ENCODE measurements around the gene RNF145. TPM values are rescaled to one million over a fixed set of nuclear protein-coding genes. Genes with fewer than 3 reads are reported as not detected.
A peak's percentile ranks its signal among the peaks of the same experiment; 100 is the strongest.
"Not testable (repeated sequence)": the region's sequence is repeated elsewhere in the genome, so short reads cannot be mapped to it uniquely, and the experiment has no call there.

RNF145 gene
- total RNA-seq, 1 experiment from 2014 or later: 122 TPM

DNA sequence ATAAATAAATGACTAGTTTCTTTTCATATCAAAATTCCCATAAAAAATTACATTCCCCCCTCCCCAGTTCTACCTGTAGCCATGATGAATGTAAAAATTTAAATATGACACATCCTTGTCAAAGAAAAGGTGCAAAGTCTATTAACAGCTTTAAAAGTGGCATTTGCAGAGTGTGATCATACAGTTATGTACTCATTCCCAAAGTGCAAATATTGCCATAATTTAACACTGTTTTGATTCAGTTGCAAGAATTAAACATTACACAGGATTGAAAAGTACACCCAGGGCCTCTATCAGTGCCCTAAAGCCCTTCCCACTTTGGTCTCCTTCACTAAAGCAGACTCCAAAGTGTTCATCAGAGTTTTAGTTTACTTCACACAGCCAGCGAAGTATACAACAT is 51.8 kb downstream of the RNF145 start:
- no peak for DNase-seq (ENCODE audit: low spot score)

DNA sequence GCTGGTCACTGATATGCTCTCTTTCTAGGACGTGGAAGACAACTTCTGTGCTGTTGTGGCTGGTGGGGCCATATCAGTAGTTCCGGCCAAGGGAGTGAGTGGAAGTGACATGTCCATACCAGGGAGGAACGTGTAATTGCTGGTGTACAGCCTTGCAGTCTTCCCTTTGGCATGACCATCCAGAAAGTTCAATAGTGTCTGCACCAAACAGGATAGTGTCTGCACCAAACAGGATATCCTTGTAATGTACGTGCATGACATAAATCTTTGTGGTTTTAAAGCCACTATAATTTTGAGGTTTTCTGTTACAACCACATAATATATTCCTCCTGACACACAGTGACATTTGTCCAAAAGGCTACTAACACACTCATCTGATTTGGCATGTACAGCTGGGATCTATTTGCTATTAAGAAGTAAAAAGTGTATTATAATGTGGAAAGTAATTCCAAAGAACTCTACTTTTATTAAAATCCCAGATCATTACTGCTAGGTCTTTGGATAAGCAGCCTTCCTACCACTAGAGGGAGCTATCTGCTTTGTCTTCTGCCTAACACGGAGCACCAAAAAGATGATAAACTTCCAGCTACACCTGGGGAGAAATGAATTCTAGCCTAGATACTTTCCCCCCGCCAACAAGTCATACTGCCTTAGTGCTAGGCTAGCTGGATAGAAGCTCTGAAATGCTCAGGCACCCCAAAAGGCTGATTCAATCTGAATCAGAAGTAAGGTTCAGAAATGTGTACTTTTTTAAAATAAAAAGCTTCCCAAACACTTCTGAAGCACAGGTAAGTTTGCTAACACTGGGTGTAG is 52.7 kb downstream of the RNF145 start:
- peak; percentile 74 for DNase-seq (ENCODE audit: low spot score)

DNA sequence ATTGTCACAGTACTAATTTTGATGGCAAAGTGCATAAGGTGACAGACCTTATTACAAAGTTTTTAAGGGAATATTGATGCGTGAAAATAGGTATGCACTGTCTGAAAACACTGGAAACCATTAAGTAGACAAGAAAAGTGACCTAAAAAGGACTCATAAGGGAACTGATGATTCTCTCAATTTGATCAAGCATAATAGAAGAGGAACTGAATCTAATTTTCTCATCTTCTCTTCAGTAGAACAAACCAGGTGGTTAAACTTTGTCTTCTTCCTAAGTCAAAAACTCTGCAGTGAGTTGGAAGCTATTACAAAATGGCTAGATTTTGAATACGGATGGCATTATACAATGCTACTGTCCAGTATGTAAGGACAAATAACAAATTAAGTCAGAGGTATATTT is 53.4 kb downstream of the RNF145 start:
- no peak for DNase-seq (ENCODE audit: low spot score)

DNA sequence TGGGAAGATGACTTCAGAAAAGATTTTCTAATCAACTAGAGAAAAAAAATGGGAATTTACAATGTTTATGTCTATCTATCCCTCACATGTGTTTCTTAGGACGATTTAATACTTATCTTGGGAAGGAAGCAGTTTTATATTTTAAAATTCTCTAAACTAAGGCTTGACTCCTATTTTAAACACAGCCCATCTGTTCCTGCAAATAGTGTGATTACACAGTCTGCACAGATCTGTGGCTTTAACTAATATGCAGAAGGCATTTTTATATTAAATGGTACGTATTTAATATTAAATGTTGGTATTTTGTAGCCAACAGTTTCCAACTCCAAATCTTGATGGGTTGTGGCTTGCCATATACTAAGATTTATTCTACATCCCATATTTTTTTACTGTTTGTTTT is 56.5 kb downstream of the RNF145 start:
- DNase-seq (ENCODE audit: low spot score): no peak

DNA sequence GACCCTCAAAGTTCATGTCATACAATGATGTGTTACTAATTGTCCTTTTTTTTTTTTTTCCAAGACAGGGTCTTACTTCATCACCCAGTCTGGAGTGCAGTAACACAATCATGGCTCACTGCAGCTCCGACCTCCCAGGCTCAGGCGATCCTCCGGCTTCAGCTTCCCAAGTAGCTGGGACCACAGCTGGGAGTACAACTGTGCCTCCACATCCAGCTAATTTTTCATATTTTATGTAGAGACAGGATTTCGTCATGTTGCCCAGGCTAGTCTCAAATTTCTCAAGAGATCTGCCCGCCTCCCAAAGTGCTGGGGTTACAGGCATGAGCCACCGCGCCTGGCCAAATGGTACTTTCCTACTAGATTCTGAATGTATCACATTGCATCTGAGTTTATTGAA is 60.3 kb downstream of the RNF145 start:
- DNase-seq (ENCODE audit: low spot score): no peak

DNA sequence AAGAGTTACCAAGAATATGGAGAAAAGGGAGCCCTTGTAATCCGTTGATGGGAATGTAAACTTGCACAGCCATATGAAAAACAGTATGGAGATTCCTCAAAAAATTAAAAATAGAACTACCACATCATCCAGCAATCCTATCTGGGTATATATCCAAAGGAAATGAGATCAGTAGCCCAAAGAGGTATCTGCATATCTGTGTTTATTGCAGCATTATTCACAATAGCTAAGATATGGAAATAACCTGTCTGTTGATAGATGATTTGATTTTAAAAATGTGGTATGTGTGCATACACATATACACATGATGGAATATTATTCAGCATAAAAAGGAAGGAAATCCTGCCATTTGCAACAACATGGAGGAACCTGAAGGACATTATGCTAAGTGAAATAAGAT is 61.4 kb downstream of the RNF145 start:
- no peak for DNase-seq (ENCODE audit: low spot score)

DNA sequence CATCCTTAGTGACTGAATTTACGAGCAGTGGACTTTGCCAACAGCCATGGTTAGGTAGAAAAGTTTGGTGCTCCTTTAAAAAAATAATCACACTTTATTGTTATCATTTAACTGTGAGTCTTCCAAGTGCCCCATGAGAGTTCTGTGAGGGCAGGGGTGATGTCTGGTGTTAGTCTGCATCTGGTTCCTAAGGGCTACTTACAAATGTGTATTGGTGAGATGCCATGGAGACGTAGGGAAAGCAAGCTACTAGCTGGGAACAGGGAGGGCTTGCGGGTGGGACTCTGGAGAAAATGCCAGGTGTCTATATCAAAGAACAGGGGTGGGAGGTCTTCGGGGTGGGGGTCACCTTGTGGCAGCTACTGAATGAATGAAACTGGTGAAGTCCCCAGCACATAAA is 62.5 kb downstream of the RNF145 start:
- DNase-seq (ENCODE audit: low spot score): no peak

DNA sequence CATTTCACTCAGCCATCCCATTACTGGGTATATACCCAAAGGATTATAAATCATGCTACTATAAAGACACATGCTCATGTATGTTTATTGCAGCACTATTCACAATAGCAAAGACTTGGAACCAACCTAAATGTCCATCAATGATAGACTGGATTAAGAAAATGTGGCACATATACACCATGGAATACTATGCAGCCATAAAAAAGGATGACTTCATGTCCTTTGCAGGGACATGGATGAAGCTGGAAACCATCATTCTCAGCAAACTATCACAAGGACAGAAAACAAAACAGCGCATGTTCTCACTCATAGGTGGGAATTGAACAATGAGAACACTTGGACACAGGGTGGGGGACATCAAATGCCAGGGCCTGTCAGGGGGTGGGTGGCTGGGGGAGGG is 64.2 kb downstream of the RNF145 start:
- DNase-seq (ENCODE audit: low spot score): not testable (repeated sequence)

DNA sequence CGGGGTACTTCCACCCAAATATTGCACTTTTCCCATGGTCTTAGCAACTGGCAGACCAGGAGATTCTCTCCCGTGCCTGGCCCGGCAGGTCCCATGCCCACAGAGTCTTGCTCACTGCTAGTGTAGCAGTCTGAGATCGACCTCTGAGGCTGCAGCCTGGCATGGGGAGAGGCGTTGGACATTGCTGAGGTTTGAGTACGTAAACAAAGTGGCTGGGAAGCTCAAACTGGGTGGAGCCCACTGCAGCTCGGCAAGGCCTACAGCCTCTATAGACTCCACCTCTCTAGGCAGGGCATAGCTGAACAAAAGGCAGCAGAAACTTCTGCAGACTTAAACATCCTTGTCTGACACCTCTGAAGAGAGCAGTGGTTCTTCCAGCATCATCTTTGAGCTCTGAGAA is 69.6 kb downstream of the RNF145 start:
- no peak for DNase-seq (ENCODE audit: low spot score)

DNA sequence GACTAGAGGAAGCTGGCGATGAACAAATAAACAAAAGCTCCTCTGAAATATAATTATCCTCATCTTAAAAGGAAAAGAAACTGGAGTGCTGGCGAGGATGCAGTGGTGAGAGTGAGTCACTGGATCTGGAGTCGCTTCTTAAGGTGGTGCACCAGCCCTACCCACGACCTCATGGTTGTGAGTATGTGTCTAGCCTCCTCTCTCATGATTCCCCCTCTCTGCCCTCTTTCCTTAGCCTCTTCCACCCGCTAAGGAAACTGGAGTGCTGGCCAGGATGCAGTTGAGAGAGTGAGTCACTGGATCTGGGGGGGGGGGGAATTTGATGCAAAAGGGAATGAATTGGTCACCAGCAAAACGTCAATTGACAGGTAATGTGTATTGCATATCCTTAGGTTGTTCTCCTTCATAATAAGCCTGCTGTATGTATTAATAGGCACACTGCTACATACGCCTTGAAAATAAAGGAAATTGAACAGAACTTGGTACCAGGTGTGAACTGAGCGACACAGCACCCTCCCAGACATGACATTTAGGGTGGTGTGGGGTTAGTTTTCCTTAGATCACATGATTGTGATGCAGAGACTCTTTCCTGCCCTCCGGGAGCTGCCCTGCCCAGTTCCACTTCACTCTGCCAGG is 73.3 kb downstream of the RNF145 start:
- DNase-seq (ENCODE audit: low spot score): peak; percentile 92

DNA sequence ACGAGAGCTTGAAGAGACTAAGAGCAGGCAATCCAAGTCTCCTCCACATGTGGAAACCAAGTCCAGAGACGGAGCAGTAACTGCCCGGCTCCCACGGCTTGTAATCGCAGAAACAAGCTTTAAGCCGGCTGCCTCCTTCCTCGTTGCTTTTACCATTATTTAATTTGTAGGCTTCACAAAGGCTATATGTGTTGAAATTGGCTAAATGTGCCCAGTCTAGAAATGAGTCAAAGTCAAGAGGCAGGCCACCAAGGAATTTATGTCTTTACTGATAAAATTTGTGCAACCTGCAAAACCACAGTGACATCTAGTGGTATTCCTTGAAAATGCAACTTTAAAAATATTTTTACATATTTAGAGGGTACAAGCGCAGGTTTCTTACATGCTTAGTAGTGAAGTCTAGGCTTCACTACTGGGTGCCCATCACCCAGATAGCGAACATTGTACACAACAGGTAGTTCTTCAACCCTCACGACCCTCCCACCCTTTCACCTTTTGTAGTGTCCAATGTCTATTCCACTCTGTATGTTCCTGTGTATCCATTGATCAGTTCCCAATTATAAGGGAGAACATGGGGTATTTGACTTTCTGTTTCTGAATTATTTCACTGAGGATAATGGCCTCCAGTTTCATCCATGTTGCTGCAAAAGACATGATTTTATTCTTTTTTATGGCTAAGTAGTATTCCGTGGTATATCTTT is 76.2 kb downstream of the RNF145 start:
- DNase-seq (ENCODE audit: low spot score): peak; percentile 71

DNA sequence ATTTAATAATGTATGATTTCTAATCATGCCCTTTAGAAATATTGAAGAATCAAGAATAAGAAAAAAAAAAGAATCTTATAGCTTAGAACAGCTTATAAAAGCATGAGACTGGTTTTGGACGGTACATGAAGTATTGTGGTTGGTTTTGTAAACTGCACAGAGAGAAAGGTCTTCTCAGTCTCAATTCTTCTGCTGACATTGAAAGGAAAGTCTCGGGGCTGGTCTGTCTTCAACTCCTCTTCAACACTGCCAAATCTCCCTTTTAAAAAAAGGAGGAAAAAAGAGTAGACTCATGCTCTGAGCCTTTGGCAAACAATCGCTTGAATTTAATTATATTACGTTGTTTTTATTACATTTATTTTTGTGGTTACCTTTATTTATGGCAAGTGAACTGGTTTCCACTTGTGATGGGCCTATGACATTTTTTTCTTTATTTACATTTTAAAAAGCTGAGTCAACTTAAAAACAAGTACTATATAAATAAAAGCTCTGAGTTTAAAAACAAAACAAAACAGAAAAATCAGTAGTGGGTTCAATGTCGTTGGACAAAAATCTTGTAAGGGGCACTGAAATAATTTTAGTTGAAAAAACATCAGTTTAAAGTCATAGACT is 76.8 kb downstream of the RNF145 start:
- DNase-seq (ENCODE audit: low spot score): no peak

DNA sequence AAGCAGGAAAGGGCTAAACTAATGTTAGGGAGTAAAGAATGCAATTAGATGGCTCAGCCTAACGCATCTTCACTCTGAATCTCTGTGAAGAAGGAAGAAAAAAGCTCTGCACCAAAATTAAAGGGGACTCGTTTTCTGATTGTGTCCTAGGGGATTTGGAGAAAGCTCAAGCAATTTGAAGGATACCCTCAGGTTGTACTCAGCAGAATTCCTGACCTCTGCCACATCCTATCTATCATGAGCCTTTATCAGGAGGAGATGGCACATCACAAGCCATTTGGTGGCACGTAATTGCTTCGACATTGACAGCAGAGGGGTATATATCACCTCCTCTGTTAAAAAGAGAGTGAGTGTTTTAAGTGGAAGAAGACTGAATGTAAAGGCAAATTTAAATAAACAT is 77.4 kb downstream of the RNF145 start:
- DNase-seq (ENCODE audit: low spot score): no peak

DNA sequence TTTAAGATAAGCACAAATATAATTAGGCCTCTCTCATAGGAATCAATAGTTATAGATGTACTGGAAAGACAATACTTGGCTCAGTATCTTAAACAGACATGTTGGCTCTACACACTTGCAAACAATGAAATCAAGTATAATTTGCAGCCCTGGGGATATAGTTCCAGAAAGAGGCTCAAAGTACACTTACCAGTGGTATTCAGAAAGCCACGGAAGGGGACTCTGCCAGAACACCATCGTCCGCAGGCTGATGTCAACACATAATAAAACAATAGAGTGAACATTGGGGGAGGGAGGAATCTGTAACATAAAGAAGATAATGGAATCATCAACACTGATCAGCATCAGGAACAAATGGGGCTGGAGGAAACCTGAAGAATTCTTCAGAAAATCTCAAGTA is 78.5 kb downstream of the RNF145 start:
- no peak for DNase-seq (ENCODE audit: low spot score)

DNA sequence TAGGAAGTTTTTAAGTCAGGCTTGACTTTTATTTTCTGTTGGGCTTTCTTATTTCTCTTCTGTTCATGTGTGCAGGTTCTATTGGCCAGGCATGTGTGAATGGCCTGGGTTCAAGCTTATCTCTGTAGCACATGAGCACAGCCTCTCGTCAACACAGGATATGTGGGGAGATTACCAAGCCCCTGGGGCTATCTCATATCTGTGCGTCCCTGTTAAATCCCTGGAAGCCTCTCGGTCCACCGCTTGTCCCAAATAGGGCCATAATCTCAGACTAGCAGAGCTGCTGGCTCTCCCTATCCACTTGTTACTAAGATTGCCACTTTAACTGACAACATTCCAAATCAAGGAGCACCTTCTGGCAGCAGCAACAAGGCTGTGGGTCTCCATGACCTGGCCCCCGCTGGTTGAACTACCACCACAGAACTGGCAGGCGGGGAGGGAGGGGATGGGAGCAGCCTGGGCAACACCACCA is 81.2 kb downstream of the RNF145 start:
- no peak for DNase-seq (ENCODE audit: low spot score)

DNA sequence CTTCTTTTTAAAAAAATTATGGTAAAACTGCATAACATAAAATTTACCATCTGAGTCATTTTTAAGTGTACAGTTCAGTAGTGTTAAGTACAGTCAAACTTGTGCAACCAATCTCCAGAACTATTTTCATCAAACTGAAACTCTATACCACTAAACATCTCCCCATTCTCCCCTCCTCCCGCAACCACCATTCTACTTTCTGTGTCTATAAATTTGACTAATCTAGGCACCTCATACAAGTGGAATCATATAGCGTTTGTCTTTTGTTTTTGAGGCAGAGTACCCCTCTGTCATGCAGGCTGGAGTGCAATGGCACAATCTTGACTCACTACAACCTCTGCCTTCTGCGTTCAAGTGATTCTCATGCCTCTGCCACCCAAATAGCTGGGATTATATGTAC is 85.7 kb downstream of the RNF145 start:
- DNase-seq (ENCODE audit: low spot score): no peak

DNA sequence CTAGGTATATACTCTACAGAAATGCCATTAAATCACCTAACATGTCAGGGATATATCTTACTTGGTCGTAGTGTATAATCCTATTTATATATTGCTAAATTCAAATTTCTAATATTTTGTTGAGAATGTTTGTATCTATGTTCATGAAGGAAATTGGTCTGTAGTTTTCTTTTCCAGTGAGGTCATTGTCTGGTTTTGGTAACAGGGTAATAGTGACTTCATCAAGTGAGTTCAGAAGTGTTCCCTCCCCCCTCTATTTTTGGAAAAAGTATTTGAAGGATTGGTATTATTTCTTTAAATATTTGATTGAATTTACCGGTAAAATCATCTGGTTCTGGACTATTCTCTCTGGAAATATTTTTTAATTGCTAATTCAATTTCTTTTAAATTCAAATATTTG is 86.2 kb downstream of the RNF145 start:
- DNase-seq (ENCODE audit: low spot score): no peak

DNA sequence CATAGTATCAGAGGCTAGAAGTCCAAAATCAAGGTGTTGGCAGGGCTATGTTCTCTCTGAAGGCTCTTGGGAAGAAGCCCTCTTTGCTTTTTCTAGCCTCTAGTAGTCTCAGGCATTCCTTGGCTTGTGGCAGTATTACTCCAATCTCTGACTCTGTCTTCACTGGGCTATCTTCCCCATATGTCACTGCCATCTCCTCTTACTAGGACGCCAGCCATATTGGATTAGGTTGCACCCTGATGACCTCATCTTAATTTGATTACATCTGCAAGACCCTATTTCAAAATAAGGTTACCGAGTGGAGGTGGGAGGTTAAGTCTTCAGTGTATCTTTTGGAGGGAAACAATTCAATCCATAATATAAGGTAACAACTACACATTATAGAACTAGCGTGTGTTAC is 88.3 kb downstream of the RNF145 start:
- no peak for DNase-seq (ENCODE audit: low spot score)

DNA sequence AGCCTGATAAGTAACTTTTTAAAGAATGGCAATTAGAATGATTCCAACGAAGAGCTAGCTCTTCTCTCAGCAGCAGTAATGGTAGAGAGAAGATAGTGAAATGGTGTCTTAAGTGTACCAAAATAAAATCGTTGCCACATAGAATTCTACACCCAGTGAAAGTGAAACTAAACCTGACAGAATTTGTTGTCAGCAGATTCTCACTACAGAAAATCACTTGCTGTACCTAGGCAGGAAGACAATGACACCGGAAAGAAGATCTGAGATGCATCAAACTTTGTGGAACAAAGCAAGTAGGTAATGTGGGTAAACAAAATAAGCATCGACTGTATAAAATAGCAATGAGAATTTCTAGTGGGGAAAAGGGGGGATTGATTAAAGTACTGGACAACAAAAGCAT is 88.9 kb downstream of the RNF145 start:
- no peak for DNase-seq (ENCODE audit: low spot score)

DNA sequence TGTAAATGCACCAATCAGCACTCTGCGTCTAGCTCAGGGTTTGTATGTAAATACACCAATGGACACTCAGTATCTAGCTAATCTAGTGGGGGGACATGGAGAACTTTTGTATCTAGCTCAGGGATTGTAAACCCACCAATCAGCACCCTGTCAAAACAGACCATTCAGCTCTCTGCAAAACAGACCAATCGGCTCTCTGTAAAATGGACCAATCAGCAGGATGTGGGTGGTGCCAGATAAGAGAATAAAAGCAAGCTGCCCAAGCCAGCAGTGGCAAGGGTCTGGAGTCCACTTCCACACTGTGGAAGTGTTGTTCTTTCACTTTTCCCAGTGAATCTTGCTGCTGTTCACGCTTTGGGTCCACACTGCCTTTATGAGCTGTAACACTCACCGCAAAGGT is 89.5 kb downstream of the RNF145 start:
- DNase-seq (ENCODE audit: low spot score): not testable (repeated sequence)

DNA sequence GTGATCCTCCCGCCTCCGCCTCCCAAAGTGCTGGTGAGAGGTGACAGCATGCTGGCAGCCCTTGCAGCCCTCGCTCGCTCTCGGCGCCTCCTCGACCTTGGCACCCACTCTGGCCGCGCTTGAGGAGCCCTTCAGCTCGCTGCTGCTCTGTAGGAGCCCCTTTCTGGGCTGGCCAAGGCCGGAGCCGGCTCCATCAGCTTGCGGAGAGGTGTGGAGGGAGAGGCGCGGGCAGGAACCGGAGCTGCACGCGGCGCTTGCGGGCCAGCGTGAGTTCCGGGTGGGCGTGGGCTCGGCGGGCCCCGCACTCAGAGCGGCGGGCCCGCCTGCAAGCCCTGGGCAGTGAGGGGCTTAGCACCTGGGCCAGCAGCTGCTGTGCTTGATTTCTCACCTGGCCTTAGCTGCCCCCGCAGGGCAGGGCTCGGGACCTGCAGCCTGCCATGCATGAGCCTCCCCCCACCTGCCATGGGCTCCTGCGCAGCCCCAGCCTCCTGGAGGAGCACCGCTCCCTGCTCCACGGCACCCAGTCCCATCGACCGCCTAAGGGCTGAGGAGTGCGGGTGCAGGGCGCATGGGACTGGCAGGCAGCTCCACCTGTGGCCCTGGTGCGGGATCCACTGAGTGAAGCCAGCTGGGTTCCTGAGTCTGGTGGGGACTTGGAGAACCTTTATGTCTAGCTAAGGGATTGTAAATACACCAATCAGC is 90.2 kb downstream of the RNF145 start:
- not testable (repeated sequence) for DNase-seq (ENCODE audit: low spot score)

DNA sequence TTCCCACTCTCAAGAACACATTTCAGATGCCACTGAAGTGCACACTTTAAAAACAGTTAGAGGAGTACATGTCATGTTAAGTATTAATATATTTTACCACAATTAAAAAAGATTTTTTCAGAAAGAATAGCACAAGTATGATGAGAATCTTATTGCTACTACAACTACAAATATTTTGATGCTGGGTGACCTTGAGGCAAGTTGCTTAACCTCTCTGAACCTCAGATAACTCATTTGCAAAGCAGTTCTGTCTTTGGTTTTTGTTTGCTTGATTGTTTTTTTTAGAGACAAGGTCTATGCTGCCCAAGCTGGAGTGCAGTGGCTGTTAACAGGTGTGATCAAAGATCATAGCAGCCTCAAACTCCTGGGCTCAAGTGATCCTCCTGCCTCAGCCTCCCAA is 95.9 kb downstream of the RNF145 start:
- no peak for DNase-seq (ENCODE audit: low spot score)
